Stomach (tissue), 4 donors: ENCODE data around the gene CPAMD8.

Experiments
- CTCF ChIP-seq, 7 experiments: fragments of 450-650 bp in 4 of 7; fragments of 200-600 bp in 3 of 7; sonication (generic) in 3 of 7; IDR thresholded peaks; one replicate each; pipeline ENCODE4 v1.5.1; 2016 to 2019; ENCODE audit warnings: antibody characterized with exemption in 7 of 7, control low read depth in 2 of 7, mild to moderate bottlenecking in 1 of 7
- EP300 ChIP-seq: sonication (generic); formaldehyde crosslinking; IDR thresholded peaks from one replicate; pipeline ENCODE4 v1.6.1; 2017; ENCODE audit warnings: antibody characterized with exemption
- POLR2A ChIP-seq, 4 donors: fragments of 450-650 bp; IDR thresholded peaks; one replicate each; pipeline ENCODE4 v1.6.1; 2016; ENCODE audit warnings: antibody characterized with exemption in 4 of 4, control low read depth in 2 of 4, mild to moderate bottlenecking in 1 of 4, moderate library complexity in 1 of 4
- POLR2AphosphoS5 ChIP-seq, 3 donors: sonication (generic); formaldehyde crosslinking; IDR thresholded peaks; one replicate each; pipeline ENCODE4 v1.6.1; 2016; ENCODE audit warnings: antibody characterized with exemption in 3 of 3

- TF ChIP-seq CTCF (IDR thresholded peaks at IDR 0.05), result no peak
- no peak for TF ChIP-seq EP300
- peak in 1 of 4 donors; percentile 5 for TF ChIP-seq POLR2A (IDR thresholded peaks at IDR 0.05)
- TF ChIP-seq POLR2AphosphoS5 (IDR thresholded peaks at IDR 0.05), result no peak
These were observed 47.5 kb downstream of the CPAMD8 start for GRCh38 chr19:16978839-16979802.
